Stimulated activated naive CD8-positive, alpha-beta T cell treated with anti-CD3 and anti-CD28 coated beads, Interleukin-15, Interleukin-2, amounts not matched to agents 100 ng/mL and 50 ng/mL, for 24 hours (primary cell): ENCODE data around the gene NOSTRIN.
A peak's percentile ranks its signal among the peaks of the same experiment; 100 is the strongest.

ENCODE experiments used
- H3K27ac Mint-ChIP-seq: one replicate; pipeline ENCODE4 v1.8.0; 2021; ENCODE audit warnings: mild to moderate bottlenecking, mixed read lengths
- H3K27me3 Mint-ChIP-seq: one replicate; pipeline ENCODE4 v1.8.0; 2021; ENCODE audit warnings: mixed read lengths
- H3K36me3 Mint-ChIP-seq: one replicate; pipeline ENCODE4 v1.8.0; 2021; ENCODE audit warnings: low read depth, mixed read lengths
- H3K4me1 Mint-ChIP-seq: one replicate; pipeline ENCODE4 v1.8.0; 2021; ENCODE audit warnings: low read depth, mixed read lengths
- H3K4me3 Mint-ChIP-seq: one replicate; pipeline ENCODE4 v1.8.0; 2021; ENCODE audit warnings: mild to moderate bottlenecking, mixed read lengths
- H3K9me3 Mint-ChIP-seq: one replicate; pipeline ENCODE4 v1.8.0; 2021; ENCODE audit warnings: mixed read lengths

Gene NOSTRIN

DNA sequence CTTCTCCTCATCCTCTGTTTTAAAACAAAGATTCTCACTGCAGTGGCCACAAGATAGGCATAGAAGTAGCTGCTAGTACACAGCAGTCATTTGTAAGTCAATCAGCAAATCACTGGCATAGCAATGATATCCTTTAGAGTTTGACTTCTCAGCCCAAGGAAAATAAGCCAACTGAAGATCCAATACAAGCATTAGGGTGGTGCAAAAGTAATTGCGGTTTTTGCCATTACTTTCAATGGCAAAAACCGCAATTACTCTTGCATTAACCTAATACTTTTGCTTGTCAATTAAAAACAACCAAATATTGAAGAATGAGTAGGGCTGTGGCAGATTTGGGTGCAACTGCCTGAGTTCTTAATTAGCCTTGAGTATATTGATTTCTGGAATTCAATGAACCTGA lies 101.5 kb downstream of the NOSTRIN start:
- Mint-ChIP-seq H3K27me3 (peaks cover 17% of the 10 kb centered on the region), H3K9me3 (no peaks in the 10 kb centered on the region), H3K27ac (no peak overlapping the region), H3K4me1 (no peaks in the 10 kb centered on the region), H3K36me3 (no peaks in the 10 kb centered on the region), H3K4me3 (no peak overlapping the region)

DNA sequence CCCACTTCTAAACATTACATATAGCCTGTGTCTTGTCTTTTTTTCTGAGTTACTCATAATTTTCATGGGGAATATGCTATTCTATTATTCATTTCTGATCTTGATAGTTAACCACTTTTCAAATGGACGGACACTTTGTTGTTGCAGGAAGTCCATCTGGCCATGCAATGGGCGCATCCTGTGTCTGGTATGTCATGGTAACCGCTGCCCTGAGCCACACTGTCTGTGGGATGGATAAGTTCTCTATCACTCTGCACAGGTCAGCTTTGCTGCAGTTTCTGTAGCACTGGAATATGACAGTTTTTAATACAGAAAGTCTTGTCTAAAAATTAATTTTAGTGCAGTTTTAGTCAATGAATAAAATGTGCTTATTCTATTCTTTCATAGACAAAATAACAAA lies 101.9 kb downstream of the NOSTRIN start:
- H3K36me3 Mint-ChIP-seq: no peaks in the 10 kb centered on the region
- H3K27ac Mint-ChIP-seq: no peak overlapping the region
- no peak overlapping the region for H3K4me3 Mint-ChIP-seq
- H3K27me3 Mint-ChIP-seq: peaks cover 18% of the 10 kb centered on the region
- H3K4me1 Mint-ChIP-seq: no peaks in the 10 kb centered on the region
- H3K9me3 Mint-ChIP-seq: no peaks in the 10 kb centered on the region

- Mint-ChIP-seq H3K36me3 (no peaks in the 10 kb centered on the region), H3K4me1 (peaks cover 4% of the 10 kb centered on the region), H3K9me3 (no peaks in the 10 kb centered on the region), H3K4me3 (no peak overlapping the region), H3K27ac (no peak overlapping the region), H3K27me3 (peaks cover 36% of the 10 kb centered on the region)
These were observed 105.7 kb downstream of the NOSTRIN start for GRCh38 chr2:168907940-168908662.

DNA sequence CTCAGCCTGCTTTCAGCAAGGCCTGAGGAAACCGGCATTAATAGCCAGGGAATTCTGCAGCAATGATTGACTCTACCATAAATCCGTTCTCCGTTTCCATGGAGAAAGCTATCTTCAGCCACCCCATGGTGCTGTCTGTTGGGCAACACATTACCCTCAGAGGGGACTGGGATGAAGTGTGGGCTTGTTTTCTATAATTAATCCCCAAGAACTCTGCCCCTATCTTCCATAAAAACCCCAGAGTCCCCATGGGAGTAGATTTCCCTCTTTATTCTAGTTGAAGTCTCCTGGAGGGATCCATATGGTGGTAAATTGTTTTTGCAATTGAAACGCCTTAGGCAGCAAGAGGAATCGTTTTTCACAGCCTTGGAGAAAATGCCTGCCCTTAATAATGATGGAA lies 107.9 kb downstream of the NOSTRIN start:
- no peak overlapping the region for H3K4me3 Mint-ChIP-seq
- no peak overlapping the region for H3K27ac Mint-ChIP-seq
- no peaks in the 10 kb centered on the region for H3K36me3 Mint-ChIP-seq
- H3K9me3 Mint-ChIP-seq: no peaks in the 10 kb centered on the region
- H3K4me1 Mint-ChIP-seq: peaks cover 4% of the 10 kb centered on the region
- peaks cover 45% of the 10 kb centered on the region for H3K27me3 Mint-ChIP-seq

GRCh38 chr2:168912466-168912865 lies 110.0 kb downstream of the NOSTRIN start:
- Mint-ChIP-seq H3K27me3 (peaks cover 41% of the 10 kb centered on the region), H3K4me1 (peaks cover 15% of the 10 kb centered on the region), H3K4me3 (peak overlapping the region; percentile 41)

DNA sequence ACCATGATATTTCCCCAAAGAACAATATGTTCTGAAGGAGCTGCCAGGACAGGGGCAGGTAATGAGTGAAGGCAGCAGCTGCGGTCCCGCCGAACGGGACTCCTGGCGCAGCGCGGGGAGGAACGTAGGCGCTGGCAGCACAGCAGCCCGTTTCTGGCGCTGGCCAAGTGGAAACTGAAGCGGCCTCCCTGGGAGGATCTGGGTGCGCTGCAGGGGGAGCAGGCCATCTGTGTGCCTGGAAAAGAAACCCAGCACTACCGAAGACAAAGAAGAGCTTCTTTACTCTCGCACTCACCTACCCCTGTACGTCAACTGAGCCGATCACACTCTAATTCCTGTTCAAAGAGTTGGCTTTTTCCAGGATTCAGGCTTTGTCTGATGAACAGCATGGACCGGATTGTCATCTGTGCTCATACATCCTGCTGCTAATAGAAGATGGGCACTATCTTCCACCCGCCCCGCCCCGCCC lies 110.5 kb downstream of the NOSTRIN start:
- no peak overlapping the region for H3K27ac Mint-ChIP-seq
- H3K36me3 Mint-ChIP-seq: no peaks in the 10 kb centered on the region
- peaks cover 15% of the 10 kb centered on the region for H3K4me1 Mint-ChIP-seq
- H3K27me3 Mint-ChIP-seq: peaks cover 41% of the 10 kb centered on the region
- H3K4me3 Mint-ChIP-seq: peak overlapping the region; percentile 41
- H3K9me3 Mint-ChIP-seq: peaks cover 3% of the 10 kb centered on the region

More at GRCh38 chr2:168912466-168912865, 110.0 kb downstream of the NOSTRIN start:
- Mint-ChIP-seq H3K27ac (no peak overlapping the region), H3K9me3 (peaks cover 3% of the 10 kb centered on the region), H3K36me3 (no peaks in the 10 kb centered on the region)

DNA sequence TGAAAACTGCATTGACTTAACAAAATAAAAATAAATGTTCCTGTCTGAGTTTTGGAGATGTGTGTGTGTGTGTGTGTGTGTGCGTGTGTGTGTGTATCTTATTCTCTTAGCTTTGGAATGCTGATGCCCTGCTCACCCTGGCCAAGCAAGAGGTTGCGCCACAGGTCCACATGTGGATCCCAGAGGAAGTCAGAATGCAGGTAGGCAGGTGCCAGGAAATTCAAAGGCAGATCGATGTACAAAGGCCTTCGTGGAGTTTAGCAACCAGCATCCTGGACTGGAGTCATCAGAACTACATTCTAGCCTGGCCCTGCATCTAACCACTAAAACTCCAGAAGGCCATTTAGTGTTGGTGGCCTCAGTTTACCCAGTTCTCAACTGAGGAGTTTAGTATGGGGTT lies 111.1 kb downstream of the NOSTRIN start:
- peaks cover 15% of the 10 kb centered on the region for H3K4me1 Mint-ChIP-seq

More for the DNA sequence above, 111.1 kb downstream of the NOSTRIN start:
- peaks cover 41% of the 10 kb centered on the region for H3K27me3 Mint-ChIP-seq
- no peak overlapping the region for H3K27ac Mint-ChIP-seq
- no peak overlapping the region for H3K4me3 Mint-ChIP-seq
- H3K36me3 Mint-ChIP-seq: no peaks in the 10 kb centered on the region
- H3K9me3 Mint-ChIP-seq: peaks cover 3% of the 10 kb centered on the region
